Measurements from ENCODE around the gene MTERF2.
A peak's percentile ranks its signal among the peaks of the same experiment; 100 is the strongest.

The MTERF2 gene

DNA sequence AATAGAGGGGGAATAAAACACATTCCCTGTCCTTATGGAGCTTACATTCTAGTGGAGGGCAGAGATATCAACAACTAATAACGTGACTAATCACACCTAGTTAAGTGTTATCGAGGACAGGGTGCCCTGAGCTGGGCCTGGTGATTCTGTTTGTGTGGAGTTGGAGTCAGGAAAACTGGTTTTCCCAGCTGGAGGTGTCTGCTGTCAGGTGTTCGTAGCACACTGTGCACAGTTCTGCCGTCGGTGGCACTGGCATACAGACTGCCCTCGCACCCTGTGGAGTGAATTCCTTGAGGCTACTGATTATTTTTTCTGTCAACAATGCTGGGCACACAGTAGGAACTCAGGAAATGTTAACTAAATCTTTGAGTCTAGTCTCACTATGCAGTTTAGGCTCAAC is 900 bp upstream of the MTERF2 start:
- no peak for DNase-seq

DNA sequence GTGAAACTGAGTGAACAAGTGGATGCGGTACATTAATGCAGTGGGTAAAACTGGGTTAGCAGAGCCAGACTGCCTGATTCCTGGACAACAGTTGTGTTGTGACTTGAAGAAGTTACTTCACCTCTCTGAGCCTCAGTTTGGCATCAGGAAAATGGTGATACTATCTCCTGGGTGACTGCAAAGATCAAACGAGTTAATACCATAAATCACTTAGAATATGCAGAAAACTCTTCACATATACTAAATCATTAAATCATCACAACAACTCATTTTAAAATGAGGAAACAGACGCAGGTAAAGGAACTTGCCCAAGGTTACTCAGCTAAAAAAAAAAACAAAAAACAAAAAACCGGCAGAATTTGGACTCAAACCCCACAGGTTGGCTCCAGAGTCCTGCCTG is 811 bp downstream of the MTERF2 start:
- DNase-seq: no peak

DNA sequence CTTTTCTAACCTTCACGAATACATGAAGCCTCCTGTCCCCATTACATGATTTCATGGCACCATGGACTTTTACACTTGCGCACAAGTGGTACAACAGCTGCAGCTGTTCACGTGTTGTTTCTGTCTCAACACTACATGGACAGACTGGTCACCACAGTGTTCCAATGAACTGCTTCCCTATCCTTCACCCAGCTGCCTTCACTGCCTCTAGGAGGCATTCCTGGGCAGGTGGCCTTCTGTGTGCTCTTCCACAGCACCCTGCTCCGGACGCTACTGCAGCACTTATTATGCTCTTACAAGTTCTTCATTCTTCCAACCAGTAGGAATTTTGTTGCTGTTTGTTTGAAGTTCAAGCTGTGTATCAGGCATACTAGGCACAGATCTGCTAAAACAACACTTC is 1.5 kb downstream of the MTERF2 start:
- DNase-seq: no peak

DNA sequence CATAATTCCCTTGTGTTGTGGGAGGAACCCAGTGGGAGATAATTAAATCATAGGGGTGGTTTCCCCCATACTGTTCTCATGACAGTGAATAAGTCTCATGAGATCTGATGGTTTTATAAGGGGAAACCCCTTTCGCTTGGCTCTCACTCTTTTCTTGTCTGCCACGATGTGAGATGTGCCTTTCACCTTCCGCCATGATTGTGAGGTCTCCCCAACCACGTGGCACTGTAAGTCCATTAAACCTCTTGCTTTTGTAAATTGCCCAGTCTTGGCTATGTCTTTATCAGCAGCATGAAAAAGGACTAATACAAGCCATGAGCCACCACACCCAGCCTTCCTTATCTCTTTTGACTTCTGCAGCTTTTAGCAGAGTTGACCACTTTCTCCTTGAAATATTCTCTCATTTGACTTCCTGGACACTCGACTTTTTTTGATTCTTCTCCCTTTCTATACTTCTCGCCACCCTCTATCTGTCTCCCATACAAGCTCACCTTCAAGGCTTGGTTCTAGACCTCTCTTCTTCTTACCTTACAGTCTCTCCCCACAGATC is 2.3 kb downstream of the MTERF2 start:
- DNase-seq: no peak

DNA sequence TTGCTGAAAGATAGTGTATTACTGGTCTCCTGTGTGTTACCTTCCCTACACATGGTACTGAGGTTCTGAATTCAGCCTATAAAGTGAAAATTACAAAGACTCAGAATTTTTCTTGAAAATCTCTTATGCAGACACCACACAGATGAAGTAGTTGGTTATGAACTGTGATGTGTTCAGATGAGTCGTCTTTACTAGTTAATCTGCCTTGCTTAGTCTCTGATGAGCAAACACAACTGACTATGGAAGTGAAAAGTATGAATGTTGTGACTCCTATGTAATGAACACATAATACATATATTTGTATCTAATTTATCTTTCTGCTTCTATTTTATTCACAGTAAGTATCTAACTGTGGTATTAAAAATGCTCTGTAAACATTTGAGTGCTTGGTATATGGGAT is 4.7 kb downstream of the MTERF2 start:
- no peak for DNase-seq

DNA sequence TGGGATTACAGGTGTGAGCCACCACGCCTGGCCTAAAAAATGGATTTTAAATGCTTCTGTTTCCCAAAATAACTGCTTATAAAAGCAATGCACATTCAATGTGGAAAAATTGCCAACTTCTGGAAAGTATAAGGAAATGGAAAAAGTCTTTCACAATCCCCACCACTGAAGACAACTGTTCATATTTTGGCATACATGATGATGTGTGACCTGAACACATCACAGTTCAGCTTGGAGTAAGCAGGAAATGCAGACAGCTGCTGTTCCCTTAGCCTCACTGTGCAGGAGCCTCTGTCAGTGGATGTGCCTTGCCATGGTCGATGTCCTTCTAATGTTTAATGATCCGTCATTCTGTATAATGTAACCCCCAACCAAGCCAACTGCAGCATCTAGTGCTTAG is 5.2 kb downstream of the MTERF2 start:
- DNase-seq: no peak

DNA sequence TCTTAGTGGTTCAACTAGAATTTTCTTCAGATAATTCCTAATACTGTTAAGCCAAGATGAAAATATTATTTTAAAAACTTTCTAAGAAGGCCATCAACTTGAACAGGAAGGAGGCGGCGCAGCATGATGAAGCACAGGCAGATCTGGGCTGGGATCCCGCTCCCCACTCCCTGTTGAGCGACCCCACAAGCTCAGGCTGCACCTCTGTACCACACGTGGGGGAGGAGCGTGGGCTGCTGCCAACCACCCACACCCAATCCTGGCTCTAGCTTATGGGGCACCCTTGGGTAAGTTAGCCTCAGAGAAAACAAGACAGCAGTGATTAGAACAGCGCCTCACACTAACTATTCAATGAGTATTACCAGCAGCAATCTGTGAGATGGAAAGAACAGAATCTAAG is 6.0 kb downstream of the MTERF2 start:
- no peak for DNase-seq

DNA sequence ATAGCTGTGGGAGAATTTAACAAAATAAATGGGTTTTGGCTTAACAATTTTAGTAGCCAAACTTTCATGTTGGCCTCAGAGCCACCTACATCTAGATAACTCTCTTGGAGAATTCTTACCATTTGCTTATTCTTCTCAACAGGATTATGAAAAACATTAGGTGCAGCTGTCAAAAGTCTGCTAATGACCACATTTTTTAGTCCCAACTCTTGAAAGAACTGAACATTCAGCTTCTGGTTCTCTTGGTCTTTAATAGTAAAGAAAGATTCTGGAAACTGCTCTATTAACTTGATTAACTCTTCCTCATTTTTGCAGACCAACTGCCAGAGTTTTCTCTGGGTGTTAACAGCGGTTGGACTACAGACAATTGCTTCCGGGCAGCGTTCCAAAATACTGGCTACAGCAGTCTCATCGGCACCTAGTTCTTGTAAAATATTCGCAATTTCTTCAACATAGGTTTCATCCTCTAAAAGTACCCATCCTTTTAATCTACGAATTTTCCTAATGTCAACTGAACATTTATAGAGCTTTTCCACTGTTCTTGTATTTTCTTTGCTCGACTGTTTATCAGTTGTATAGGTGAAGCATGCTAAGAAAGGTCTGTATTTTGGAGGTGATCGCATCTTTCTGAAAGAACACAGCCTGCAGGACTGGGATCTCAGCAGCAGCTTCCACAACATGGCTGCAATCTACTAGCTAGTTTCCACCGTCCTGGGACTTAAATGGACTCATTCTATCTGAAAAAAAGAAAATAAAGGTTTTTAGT is 8.7 kb downstream of the MTERF2 start:
- no peak for DNase-seq

DNA sequence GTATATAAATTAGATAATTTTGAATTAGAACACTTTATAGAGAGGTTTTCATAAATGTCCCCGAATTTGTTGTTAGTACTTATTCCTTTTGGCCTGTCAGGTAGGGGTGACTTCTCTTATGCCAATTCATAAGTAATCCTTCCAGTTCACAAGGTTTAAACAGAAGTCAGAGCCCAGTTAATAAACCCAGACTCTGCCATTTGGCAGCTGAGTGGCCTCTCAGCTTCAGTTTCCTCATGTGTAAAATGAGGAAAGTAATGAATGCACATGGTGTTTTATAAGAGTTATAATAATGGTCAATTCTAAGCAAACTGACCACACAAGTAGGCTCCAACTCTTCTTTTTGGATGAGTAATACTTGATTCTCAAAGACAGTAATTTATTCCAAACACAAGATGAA is 10.3 kb downstream of the MTERF2 start:
- DNase-seq: no peak

DNA sequence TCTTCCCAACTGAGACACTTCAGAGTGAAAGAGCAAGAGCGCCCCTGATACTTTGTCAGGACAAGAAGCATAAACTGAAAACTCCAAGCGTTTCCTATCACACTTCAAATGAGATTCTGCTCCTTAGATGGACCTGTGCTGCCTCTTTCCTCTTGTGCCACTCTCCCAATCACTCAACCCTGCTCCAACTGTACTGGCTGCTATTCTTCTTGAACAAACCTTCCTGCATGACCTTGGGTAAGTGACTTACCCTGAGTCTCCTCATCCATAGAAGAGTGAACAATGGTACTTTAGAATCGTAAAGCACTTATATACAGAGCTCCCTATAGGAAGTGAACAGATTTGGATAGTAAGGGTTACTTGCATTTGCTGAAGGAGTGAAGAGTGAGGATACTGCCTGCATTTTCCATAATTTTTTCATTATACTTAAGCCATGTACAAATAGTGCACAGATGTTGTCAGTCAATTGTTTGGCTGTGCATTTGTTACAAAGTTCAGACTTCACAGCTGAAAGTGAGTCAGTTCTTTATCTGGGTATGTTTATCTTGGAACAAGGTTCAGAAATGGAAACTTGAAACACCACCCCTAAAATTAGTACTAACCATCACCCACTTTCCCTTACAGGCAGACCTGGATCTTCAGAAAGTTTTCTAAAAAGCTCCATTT is 10.8 kb downstream of the MTERF2 start:
- DNase-seq: no peak

DNA sequence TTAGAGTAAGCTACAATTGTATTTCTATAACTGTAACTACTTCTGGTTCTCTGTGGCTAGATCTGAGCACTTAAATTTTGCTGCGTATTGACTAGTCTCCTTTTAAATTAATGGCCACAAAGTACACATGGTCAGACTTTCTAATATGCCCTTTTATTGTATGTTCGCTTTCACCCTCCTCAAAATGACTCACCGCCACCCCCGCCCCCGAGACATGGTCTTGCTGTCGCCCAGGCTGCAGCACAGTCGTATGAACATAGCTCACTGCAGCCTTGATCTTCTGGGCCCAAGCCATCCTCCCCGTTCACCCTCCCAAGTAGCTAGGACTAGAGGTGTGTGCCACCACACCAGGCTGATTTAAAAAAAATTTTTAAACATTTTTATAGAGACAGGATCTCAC is 11.8 kb downstream of the MTERF2 start:
- DNase-seq: no peak

DNA sequence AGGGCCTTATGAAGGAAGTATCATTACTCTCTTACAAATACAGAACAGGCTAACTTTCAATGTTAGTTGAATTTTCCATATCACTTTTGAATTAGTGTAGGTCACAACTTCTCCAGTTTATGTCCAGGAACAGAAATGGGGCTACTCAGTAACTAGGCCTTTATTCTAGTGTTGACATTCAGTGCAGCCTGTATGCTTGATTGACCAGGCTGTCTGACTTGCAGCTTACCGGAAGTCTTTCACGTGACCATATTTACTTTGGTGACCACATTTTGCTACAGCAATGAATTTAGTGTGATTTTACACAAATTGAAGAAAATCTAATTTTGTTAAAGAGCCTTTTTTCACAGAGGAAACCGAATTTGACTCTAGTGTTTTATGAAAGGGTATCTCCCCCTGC is 12.4 kb downstream of the MTERF2 start:
- DNase-seq: no peak

DNA sequence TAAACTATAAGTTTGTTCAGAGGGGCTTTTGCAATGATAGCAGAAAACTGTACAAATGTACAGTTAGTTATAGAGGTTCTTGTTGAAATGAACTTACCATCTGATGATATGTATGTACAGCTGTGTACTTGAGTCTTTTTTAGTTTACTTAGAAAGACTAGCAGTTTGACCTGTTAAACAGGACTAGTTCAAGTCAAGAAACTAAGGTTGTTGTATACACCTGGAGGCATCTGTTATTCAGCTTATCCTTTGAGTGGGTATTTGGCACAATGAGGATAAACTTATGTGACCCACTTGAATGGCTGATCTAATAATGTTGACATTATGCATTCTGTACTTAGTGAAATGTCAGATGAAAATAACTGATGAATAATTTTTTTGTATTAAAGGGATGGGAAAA is 13.4 kb downstream of the MTERF2 start:
- DNase-seq: no peak

DNA sequence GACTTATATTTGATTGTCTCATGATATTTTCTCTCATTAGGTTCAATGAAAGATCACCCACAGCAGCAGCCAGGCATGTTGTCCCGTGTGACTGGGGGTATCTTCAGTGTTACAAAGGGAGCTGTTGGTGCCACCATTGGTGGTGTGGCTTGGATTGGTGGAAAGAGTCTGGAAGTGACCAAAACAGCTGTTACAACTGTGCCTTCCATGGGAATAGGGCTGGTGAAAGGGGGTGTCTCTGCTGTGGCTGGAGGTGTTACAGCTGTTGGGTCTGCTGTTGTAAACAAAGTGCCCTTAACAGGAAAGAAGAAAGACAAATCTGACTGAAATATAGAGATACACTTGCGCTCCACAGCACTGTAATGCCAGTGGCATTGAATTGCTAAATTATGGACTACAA is 15.9 kb downstream of the MTERF2 start:
- no peak for DNase-seq

DNA sequence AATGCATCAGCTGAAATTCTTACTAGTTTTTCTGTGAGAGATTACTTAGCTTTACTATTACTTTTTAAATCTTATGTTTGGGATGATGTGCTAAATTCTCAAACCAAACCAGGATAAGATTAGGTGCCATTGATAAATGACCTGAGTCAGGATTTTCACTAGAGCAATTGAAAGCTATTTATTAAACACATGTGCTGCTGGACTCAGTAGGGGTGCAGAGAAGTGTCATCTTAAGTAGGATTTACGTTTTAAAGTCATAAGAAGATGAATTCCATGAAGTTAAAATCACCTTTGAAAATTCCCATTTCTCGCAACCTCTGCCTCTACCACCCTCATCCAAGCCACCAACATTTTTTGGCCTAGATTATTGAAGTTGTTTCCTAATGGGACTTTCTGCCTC is 22.4 kb downstream of the MTERF2 start:
- DNase-seq: no peak

DNA sequence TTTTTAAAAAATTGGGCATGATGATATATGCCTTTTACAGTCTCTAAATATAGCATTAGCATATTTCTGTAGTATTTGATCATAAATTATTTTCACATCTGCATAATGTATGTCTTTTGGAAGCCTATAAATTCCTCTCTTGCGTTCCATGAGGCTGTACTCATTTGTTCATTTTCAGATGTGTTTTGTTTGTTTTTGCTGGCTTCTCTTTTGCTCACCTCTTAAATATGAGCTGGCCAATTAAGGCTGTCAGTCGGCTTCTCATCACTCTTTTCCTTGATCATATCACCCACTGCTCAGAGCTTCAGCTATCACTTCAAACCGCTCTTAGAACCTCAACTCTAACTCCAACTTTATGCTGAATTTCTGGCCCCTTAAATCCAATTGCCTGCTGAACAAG is 24.7 kb downstream of the MTERF2 start:
- DNase-seq: no peak

DNA sequence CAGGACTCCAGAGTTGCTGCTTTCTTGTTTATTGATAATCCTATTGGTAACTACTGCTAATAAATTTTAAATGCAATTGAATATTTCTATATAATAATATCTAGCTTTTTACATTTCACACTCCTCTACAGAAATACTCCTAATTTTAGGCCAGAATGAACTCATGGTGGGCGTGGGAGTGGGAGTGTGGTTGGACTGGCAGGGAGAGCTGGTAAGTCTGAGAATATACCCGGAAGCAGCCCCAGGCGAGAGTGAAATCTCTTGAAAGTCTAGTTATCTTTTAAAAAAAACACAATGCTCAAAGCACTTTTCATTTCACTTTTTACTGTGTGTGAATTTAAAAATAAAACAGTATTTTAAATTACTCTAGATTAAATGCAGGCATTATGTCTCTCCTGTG is 26.5 kb downstream of the MTERF2 start:
- DNase-seq: no peak

DNA sequence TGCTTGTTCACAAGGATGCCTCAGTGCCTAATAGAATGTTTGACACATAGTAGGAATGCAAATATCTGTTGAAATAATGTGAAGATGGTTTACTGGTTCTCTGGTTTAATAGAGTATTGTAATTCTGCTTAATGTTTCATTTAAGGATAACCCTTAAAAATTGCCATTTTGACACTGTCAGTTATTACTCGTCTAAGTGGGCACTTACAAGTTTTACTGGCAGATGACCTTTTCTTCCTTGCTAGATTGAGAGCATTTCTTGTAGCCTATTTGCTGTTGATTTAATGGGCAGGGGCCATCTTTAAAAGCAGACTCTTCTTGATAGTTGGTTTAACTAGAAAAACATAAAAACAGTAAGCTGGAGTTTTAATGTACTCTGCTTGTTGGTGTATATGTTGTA is 29.4 kb downstream of the MTERF2 start:
- DNase-seq: no peak

DNA sequence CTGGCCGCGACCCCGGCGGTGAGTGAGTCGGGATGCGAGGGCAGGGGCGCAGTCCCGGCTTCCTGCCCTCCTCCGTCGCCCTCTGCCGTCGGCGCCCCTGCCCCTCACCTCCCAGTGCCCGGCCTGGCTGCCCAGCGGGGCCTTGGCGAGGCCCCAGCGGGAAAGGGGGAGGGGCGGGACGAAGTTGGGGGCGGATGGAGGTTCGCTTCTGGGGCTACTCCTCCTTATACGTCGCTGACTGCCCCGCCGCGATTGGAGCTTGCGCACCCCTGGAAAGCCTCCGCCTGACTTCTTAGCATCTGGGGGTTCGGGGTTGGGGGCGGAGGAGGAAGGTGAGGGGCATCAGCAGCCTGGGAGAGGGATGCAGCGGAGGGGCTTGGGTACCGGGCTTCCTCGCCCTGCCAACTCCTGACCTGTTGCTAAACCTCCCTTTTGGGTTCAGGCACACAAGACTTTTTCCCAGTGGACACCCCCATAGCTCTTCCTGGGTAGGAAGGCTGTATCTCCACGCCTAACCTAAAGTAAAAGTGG is 30.8 kb downstream of the MTERF2 start:
- peak; percentile 15 to 47 for DNase-seq

DNA sequence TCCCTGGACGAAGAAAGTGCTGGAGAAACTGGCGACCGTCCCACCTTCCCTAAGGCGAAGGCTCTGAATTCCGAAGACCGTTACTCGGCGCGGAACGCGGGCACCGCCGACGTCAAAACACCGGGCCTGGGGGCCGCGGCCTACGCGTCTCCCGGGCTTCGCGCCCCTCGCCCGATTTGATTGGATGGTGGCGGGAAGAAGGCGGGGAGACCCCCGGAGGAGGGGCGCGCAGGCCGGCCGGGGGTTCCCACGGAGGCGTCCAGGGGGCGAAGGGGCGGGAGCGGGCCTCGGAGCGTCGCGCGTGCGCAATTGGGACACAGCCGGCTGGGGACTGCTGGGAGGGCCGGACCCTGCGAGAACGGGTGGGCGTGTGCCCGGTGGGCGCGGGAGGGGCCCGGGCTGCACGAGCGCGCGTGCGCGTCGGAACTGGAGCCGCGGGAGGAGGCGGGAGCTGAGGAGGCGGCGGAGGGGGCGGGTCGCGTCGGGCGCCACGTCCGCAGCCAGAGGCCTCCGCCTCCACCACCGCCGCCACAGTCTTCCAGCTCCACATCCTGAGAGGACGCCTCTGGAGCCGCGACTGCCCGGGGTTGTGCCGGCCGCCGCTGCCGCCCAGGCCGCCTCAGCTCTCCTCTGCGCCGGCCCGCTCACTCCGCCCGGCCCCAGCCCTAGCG is 31.4 kb downstream of the MTERF2 start, which contains the start of gene TMEM263:
Gene TMEM263 (plus strand): TSS at position 531 of the 671 bp plus-strand sequence. CDS start 11,210 bp downstream, outside the sequence.
- peak; percentile 67 to 72 for DNase-seq

DNA sequence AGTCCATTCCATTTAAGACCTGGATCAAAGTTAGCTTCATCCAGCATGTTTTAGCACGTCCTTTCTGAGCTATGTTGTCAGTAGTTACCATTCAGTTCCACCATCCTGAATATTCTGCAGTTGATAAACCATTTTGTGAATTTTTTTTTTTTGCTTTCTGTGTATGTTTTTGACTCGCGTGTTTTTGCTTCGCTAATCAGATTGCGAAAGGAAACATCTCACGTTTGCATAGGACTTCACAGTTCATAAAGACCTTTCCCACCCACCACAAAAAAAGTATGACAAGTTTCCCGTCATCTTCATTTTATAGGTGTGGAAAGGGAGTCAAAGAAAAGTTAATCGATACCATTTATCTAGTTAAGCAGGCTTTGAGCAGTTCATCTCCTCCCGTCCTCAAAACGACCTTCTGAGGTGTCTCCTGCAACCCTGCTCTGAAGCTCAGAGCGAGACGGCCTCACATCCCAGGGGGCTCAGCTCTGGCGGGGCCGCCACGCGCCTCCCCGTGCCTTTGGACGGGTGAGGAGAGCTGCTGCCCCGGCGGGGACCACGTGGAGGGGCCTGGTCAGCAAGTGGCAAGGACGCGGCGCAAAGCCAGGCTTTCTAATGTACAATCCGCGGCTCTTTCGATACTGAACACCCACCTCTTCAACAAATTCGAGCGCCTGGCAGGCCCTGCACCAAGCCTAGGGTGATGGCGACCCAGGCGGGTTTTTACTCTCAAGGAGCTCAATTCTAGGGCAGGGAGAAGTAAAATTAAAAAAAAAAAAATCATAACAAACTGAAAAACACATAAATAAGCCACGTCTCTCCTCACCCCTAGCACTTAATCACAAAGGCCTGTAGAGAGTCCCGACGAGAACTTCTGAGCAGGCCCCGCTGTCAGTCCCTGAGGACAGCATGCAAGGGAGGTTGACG is 32.2 kb downstream of the MTERF2 start:
- no peak for DNase-seq

All from inflammatory macrophage (primary cell).